GM12878 (cell line): ENCODE data around the gene EFHD1.

ENCODE experiments used
- BHLHE40 ChIP-seq, 2 experiments: fragments of 450-650 bp in 1 of 2; IDR thresholded peaks; 2 replicates each; pipeline ENCODE4 v1.6.1; 2011 to 2017; ENCODE audit warnings: low read depth in 2 of 2, borderline replicate concordance in 1 of 2, improper control_type of control experiment in 1 of 2, low read length in 1 of 2, mild to moderate bottlenecking in 1 of 2
- CBFB ChIP-seq: IDR thresholded peaks from 2 replicates; pipeline ENCODE4 v1.6.1; 2016; ENCODE audit warnings: antibody characterized with exemption, low read depth
- CTCF ChIP-seq, 3 experiments: IDR thresholded peaks in 2 of 3; conservative IDR thresholded peaks in 1 of 3; 2 replicates each; pipeline ENCODE4 v1.5.1; 2011; ENCODE audit warnings: low read depth in 3 of 3, low read length in 3 of 3, mild to moderate bottlenecking in 3 of 3, control low read depth in 2 of 3, moderate library complexity in 2 of 3, inconsistent platforms in 1 of 3, mixed read lengths in 1 of 3; ENCODE audit not compliant: control insufficient read depth in 2 of 3, insufficient read depth in 1 of 3; ENCODE audit errors: extremely low read depth in 1 of 3
- EZH2 ChIP-seq: IDR thresholded peaks from 2 replicates; pipeline ENCODE4 v1.6.1; 2012; ENCODE audit warnings: low read depth, mild to moderate bottlenecking, control low read depth, inconsistent platforms, low read length, borderline replicate concordance; ENCODE audit not compliant: control insufficient read depth
- FOXM1 ChIP-seq: IDR thresholded peaks from 2 replicates; pipeline ENCODE4 v1.6.1; 2012; ENCODE audit warnings: low read depth, mild to moderate bottlenecking, inconsistent platforms, low read length, moderate library complexity
- KAT2A ChIP-seq: conservative IDR thresholded peaks from 2 replicates; pipeline ENCODE4 v1.6.1; 2011; ENCODE audit warnings: low read depth, low read length; ENCODE audit not compliant: control insufficient read depth
- POLR2AphosphoS5 ChIP-seq: IDR thresholded peaks from 2 replicates; pipeline ENCODE4 v1.6.1; 2011; ENCODE audit warnings: mild to moderate bottlenecking, low read length, inconsistent platforms
- RAD21 ChIP-seq: IDR thresholded peaks from 2 replicates; pipeline ENCODE4 v1.6.1; 2011; ENCODE audit warnings: mild to moderate bottlenecking, low read depth, low read length, moderate library complexity; ENCODE audit not compliant: insufficient read depth
- RELA ChIP-seq: fragments of 450-650 bp; IDR thresholded peaks from 2 replicates; pipeline ENCODE4 v1.8.0; 2014; ENCODE audit warnings: borderline replicate concordance; ENCODE audit not compliant: partially characterized antibody
- REST ChIP-seq: IDR thresholded peaks from 2 replicates; pipeline ENCODE4 v1.6.1; 2012; ENCODE audit warnings: mild to moderate bottlenecking, low read depth, low read length
- TAF1 ChIP-seq: IDR thresholded peaks from 2 replicates; pipeline ENCODE4 v1.6.1; 2011; ENCODE audit warnings: mild to moderate bottlenecking, low read depth, low read length, borderline replicate concordance
- TCF12 ChIP-seq: IDR thresholded peaks from 2 replicates; pipeline ENCODE4 v1.6.1; 2011; ENCODE audit warnings: low read depth, mild to moderate bottlenecking, low read length
- ZBED1 ChIP-seq: IDR thresholded peaks from 2 replicates; pipeline ENCODE4 v1.6.1; 2016; ENCODE audit warnings: borderline replicate concordance
- ZBTB33 ChIP-seq: fragments of 450-650 bp; IDR thresholded peaks from 2 replicates; pipeline ENCODE4 v1.6.1; 2017; ENCODE audit warnings: mild to moderate bottlenecking

GRCh38 chr2:232646726-232647125 lies 13.3 kb downstream of the EFHD1 start:
- TF ChIP-seq BHLHE40 (IDR thresholded peaks at IDR 0.05; ENCODE audit: borderline replicate concordance in 1 of 2, low read depth in 2 of 2, low read length in 1 of 2), result no peak
- TF ChIP-seq CTCF (IDR thresholded peaks at IDR 0.05 in 2 of 3, conservative IDR thresholded peaks at IDR 0.05 in 1 of 3; ENCODE audit: control insufficient read depth in 2 of 3, extremely low read depth in 1 of 3, insufficient read depth in 1 of 3, low read depth in 3 of 3, low read length in 3 of 3), result no peak
- TF ChIP-seq CBFB, result no peak
- TF ChIP-seq KAT2A, result no peak
- no peak for TF ChIP-seq ZBTB33
- TF ChIP-seq TAF1, result no peak
- TF ChIP-seq EZH2, result no peak
- TF ChIP-seq RAD21, result no peak
- no peak for TF ChIP-seq TCF12
- no peak for TF ChIP-seq ZBED1
- no peak for TF ChIP-seq POLR2AphosphoS5
- no peak for TF ChIP-seq RELA
- TF ChIP-seq FOXM1, result no peak
- no peak for TF ChIP-seq REST
